Ovary (tissue), 9 donors: ENCODE measurements around the gene SH3PXD2B. TPM values are rescaled to one million over a fixed set of nuclear protein-coding genes. Genes with fewer than 3 reads are reported as not detected.

Source experiments
- DNase-seq, 5 donors: peaks; one replicate each; pipeline ENCODE4 v3.0.0-alpha.2; 2019 to 2020
- H3K27ac ChIP-seq, 2 donors: fragments of 200-600 bp; one replicate each; pipeline versions ENCODE4 v1.5.1 to v1.8.0; 2019 to 2022
- H3K27me3 ChIP-seq: fragments of 200-600 bp; one replicate; pipeline ENCODE4 v1.8.0; 2022
- H3K36me3 ChIP-seq: fragments of 200-600 bp; sonication (generic); one replicate; pipeline ENCODE4 v1.5.1; 2019
- H3K4me1 ChIP-seq: one replicate; pipeline ENCODE4 v1.8.1; 2013; ENCODE audit warnings: mild to moderate bottlenecking, moderate library complexity; ENCODE audit not compliant: insufficient read depth
- H3K4me3 ChIP-seq: fragments of 200-600 bp; sonication (generic); one replicate; pipeline ENCODE4 v1.5.1; 2017
- H3K9me3 ChIP-seq, 2 donors: fragments of 200-600 bp in 1 of 2; sonication (generic) in 1 of 2; one replicate each; pipeline versions ENCODE4 v1.5.1 to v1.8.1; 2013 to 2019; ENCODE audit warnings: mild to moderate bottlenecking in 1 of 2, moderate library complexity in 1 of 2
- CTCF ChIP-seq, 3 donors: fragments of 450-650 bp in 2 of 3; fragments of 200-600 bp in 1 of 3; IDR thresholded peaks; one replicate each; pipeline versions ENCODE4 v1.5.1 to v1.8.0; 2016 to 2022; ENCODE audit warnings: antibody characterized with exemption in 3 of 3, mild to moderate bottlenecking in 1 of 3
- EP300 ChIP-seq: sonication (generic); formaldehyde crosslinking; IDR thresholded peaks from one replicate; pipeline ENCODE4 v1.6.1; 2017; ENCODE audit warnings: antibody characterized with exemption
- POLR2A ChIP-seq: fragments of 450-650 bp; IDR thresholded peaks from one replicate; pipeline ENCODE4 v1.6.1; 2017; ENCODE audit warnings: antibody characterized with exemption, mild to moderate bottlenecking, moderate library complexity
- WGBS, 3 donors: extraction: QIAGEN DNeasy Blood & Tissue Kit in 1 of 3; methylation state at CpG; one replicate each; pipeline versions ENCODE4 v1.1.5 to v1.1.7; 2013 to 2017; 5-methylcytosine and 5-hydroxymethylcytosine counted together
- intact Hi-C, 4 donors: fragments of 100-400 bp; cut with DNase I; formaldehyde crosslinking; loops; one replicate each; pipeline versions ENCODE4 v1.11.0 to v1.15.1; 2022 to 2023
- polyA plus RNA-seq, 2 donors: library from polyadenylated mRNA; stranded (reverse); fragments of 200-250 nt in 1 of 2; fragments of 350-450 nt in 1 of 2; fragmentation: Illumina TruSeq in 1 of 2; extraction: RNeasy Lipid Tissue Mini Kit (QIAGEN cat#74804) in 1 of 2; gene quantifications; one replicate each; pipeline ENCODE4 v1.2.3, GENCODE V29; 2013 to 2014
- total RNA-seq, 7 donors: library from RNA; depleted of rRNA in 2 of 7; stranded (reverse); fragments of >200 nt in 2 of 7; fragmentation: NEBNext Ultra II Directional in 3 of 7; extraction: Animal tissue kit (Norgen Biotek cat#: 25700) in 3 of 7; gene quantifications; one replicate each; pipeline versions ENCODE4 v1.1.0 to v1.2.4, GENCODE V29; 2016 to 2023
- donor health status: DM: no; HTN: no; CAD: no; lungs with moderate emphysema.
- donor health status: DM: no; HTN: no; CAD: no.
- donor health status: Bipolar disorder and iron deficiency.
- donor health status: DM: yes; HTN: yes; CAD: no.
- donor health status: DM: no; HTN: no; CAD: no.
- donor health status: DM: yes; HTN: yes; CAD: no.

The SH3PXD2B gene
- total and polyA plus RNA-seq, 9 donors: 13.0 to 71.8 (median 49.9) TPM

GRCh38 chr5:172450861-172451695 lies 3.2 kb downstream of the SH3PXD2B start:
- intact Hi-C loops: loop anchor here (5.0 to 10.0 kb wide), 4 partner anchors 34 to 169 kb away; partner anchors contain the start of gene UBTD2 (in 3 of the 4)
- 76 to 81% (median 77%) methylated on average over 7 of the region's 7 CpGs for WGBS, 3 donors
- no peak overlapping the region for H3K4me3 ChIP-seq
- TF ChIP-seq POLR2A (no peak), CTCF (IDR thresholded peaks at IDR 0.05) (peak; percentile 39 to 53 (median 53))
- H3K4me1 ChIP-seq: peaks cover 28% of the 10 kb centered on the region
- no peaks in the 10 kb centered on the region for H3K36me3 ChIP-seq
- H3K27me3 ChIP-seq: no peaks in the 10 kb centered on the region
- H3K27ac ChIP-seq: peak overlapping the region; percentile 68 to 91
- DNase-seq: peak in 3 of 5 donors; percentile 58 to 69 (median 67)
- H3K9me3 ChIP-seq: no peaks in the 10 kb centered on the region

- peaks cover 27% of the 10 kb centered on the region for H3K4me1 ChIP-seq
- 70 to 80% (median 70%) methylated on average over 6 of the region's 6 CpGs for WGBS, 3 donors
- no peak for DNase-seq
- H3K36me3 ChIP-seq: no peaks in the 10 kb centered on the region
- no peaks in the 10 kb centered on the region for H3K9me3 ChIP-seq
- intact Hi-C loops: loop anchor here (5.0 to 10.0 kb wide), 4 partner anchors 33 to 168 kb away; partner anchors contain the start of gene UBTD2 (in 3 of the 4)
- H3K4me3 ChIP-seq: no peak overlapping the region
- peak overlapping the region; percentile 68 to 91 for H3K27ac ChIP-seq
- no peaks in the 10 kb centered on the region for H3K27me3 ChIP-seq
- TF ChIP-seq POLR2A: no peak
- TF ChIP-seq EP300: no peak
- no peak for TF ChIP-seq CTCF (IDR thresholded peaks at IDR 0.05)
Observed at GRCh38 chr5:172450453-172450852, 3.9 kb downstream of the SH3PXD2B start.

GRCh38 chr5:172448999-172449398 lies 5.3 kb downstream of the SH3PXD2B start:
- Histone ChIP-seq H3K9me3 (no peaks in the 10 kb centered on the region), H3K27ac (no peak overlapping the region), H3K36me3 (no peaks in the 10 kb centered on the region), H3K27me3 (no peaks in the 10 kb centered on the region), H3K4me3 (no peak overlapping the region), H3K4me1 (peaks cover 35% of the 10 kb centered on the region)
- no peak for TF ChIP-seq EP300
- no peak for TF ChIP-seq CTCF (IDR thresholded peaks at IDR 0.05)
- TF ChIP-seq POLR2A: no peak
- intact Hi-C loops: loop anchor here in 1 of 4 donors (10.0 kb wide), 1 partner anchor 344 kb away; no protein-coding TSS in a partner anchor
- 66 to 74% (median 70%) methylated on average over 5 of the region's 5 CpGs for WGBS, 3 donors
- no peak for DNase-seq

GRCh38 chr5:172447646-172448365 lies 6.5 kb downstream of the SH3PXD2B start:
- intact Hi-C loops: loop anchor here in 1 of 4 donors (10.0 kb wide), 1 partner anchor 343 kb away; no protein-coding TSS in a partner anchor
- DNase-seq: peak in 1 of 5 donors; percentile 17
- TF ChIP-seq CTCF (IDR thresholded peaks at IDR 0.05) (no peak), POLR2A (no peak), EP300 (no peak)
- no peaks in the 10 kb centered on the region for H3K9me3 ChIP-seq
- H3K4me1 ChIP-seq: peaks cover 42% of the 10 kb centered on the region
- H3K27ac ChIP-seq: peak overlapping the region in 1 of 2 donors; percentile 31
- H3K27me3 ChIP-seq: no peaks in the 10 kb centered on the region
- 86 to 88% (median 88%) methylated on average over 8 of the region's 8 CpGs for WGBS, 3 donors
- no peaks in the 10 kb centered on the region for H3K36me3 ChIP-seq
- no peak overlapping the region for H3K4me3 ChIP-seq
